ENCODE results near the gene PTPN23.
"Not testable (repeated sequence)": the region's sequence is repeated elsewhere in the genome, so short reads cannot be mapped to it uniquely, and the experiment has no call there.

PTPN23 gene

DNA sequence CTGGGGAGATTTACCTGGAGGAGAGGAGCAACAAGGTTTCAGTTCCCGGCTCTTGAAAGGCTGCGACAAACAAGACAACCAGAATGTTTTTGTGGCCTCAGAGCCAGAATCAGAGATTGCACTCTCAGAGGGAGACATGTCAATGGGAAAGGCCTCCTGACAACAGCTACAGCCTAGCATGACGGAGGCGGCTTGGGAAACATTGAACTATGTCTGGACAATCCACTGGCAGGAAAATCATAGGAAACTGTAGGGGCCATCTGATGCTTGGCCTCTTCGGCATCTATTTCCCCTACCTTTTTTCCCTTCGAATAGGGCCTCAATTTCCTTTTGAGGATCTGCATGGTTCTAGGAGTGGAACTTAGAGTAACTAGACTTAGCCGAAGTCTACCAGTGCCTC is 13.2 kb upstream of the PTPN23 start:
- DNase-seq (ENCODE audit: low spot score) (no peak), FAIRE-seq (no peak)

GRCh38 chr3:47370020-47370419 is 10.8 kb upstream of the PTPN23 start:
- not testable (repeated sequence) for FAIRE-seq; DNase-seq (ENCODE audit: low spot score)

DNA sequence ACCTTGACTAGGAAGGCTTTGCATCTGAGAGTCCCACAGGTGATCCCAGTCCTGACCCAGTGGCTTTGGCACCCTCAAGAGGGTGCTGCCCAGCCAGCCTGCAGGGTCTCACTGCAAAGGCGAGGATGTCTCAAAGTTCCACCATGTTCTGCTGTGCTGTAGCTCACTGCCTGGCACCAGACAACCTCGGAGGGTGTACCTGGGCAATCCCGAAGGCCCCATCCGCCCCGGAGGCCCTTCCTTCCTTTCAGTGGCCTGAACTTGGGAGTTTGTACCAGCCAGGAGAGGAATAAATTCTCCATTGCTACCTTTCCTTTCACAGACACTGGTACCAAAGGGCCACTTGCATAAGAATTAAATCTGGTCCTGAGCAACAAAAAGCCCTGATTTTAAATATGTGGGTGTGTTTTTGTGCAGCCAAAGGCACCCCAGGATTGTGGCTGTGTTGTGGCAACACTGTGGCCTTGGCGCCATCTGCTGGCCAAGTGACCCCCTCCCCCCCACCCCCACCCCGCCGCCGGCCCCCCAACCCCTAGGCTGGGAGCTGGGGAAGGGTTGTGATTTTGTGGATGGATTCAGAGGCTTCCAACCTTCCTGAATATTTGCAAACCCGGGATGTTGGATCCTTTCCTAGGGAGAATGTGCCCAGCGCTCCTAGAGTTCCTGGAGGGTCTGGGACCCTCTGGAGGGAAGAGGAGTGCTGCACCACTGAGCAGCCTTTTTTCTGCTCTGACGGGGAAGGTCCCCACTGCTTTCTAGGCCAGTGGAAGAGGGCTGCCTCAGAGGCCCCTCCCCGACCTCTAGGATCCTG is 9.7 kb upstream of the PTPN23 start:
- FAIRE-seq: no peak
- peak; percentile 52 for DNase-seq (ENCODE audit: low spot score)

DNA sequence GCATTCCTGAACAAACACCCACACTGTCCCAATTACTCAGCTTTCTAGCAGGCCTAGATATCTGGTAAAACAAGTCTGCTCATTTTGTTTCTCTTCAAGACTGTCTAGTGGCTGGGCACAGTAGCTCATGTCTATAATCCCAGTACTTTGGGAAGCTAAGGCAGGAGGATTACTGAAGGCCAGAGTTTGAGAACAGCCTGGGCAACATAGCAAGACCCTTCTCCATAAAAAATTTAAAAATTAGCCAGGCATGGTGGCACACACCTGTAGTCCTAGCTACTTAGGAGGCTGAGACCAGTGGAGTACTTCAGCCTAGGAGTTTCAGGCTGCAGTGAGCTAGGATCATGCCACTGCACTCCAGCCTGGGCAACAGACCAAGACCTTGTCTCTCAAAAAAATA is 6.2 kb upstream of the PTPN23 start:
- FAIRE-seq (no peak), DNase-seq (ENCODE audit: low spot score) (no peak)

DNA sequence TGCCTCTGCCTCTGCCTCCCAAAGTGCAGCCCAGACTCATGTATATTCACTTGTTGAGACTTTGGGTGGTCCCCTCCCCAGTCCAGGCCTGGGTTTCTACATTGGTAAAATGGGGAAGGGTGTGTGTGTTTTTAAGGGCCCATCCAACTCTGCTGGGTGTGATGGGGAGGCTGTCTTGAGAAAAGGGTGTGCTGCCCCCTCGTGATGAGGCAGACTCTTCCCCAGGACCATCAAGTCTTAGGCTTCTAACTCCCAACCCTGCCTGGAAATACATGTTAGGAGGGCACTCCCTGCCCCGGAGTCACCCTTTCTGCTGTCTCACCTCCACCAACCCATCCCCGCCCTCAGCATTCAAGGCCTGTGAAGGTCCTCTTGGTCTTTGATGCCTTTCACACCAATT is 4.4 kb upstream of the PTPN23 start:
- DNase-seq (ENCODE audit: low spot score) (no peak), FAIRE-seq (no peak)

- FAIRE-seq (no peak), DNase-seq (ENCODE audit: low spot score) (no peak)
Measured at GRCh38 chr3:47377186-47377585, 3.6 kb upstream of the PTPN23 start.

DNA sequence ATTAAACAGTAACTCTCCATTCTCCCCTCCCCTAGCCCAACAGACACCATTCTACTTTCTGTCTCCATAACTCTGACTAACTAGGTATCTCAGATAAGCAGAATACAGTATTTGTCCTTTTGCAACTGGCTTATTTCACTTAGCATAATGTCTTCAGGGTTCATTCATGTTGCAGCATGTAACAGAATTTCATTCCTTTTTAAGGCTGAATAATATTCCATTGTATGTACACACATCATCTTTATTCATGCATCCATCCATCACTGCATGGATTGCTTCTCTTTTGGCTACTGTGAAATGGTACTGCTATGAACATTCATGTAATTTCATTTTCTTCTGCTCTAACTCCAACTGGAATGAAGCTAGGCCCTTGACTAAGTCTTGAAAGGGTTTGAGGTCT is 2.0 kb upstream of the PTPN23 start:
- FAIRE-seq (no peak), DNase-seq (ENCODE audit: low spot score) (no peak)

DNA sequence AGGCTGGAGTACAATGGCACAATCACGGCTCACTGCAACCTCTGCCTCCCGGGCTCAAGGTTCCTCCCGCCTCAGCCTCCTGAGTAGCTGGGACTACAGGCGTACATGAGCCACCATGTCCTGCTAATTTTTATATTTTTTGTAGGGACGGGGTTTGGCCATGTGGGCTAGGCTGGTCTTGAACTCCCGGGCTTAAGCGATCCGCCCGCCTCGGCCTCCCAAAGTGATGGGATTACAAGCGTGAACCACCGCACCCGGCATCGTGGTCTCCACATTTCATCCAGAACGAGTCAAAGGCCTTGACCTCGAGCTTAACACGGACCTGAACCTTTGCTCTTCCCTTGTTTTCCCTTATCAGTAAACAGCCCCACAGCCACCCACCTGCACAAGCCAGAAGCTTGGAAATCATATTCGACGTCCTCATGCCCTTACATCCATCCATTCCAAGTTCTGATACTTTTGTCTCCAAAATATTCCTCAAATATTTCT is 1.4 kb upstream of the PTPN23 start:
- no peak for FAIRE-seq
- no peak for DNase-seq (ENCODE audit: low spot score)

DNA sequence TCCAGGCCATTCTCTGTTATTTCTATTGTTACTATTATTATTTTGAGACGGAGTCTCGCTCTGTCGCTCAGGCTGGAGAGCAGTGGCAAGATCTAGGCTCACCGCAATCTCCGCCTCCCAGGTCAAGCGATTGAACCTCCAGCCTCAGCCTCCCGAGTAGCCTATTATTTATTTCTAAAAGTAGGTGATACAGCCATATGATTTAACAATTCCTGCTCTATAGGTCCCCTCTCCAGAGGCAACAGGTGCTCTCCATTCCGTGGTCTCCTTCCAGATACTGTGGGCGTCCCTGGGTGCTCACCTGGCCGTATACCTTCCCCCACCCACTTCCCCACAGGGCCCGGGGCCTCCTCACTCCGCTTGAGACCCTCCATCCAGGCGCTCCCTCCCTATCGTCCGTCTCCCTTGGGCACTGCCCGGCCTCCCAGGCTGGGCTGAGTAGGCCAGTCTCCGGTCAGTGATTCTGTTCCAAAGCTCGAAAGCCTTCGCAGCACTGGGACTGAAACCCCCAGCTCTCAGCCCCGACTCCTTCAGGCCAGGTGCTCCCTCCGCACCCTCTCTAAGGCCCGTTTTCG is 708 bp upstream of the PTPN23 start:
- DNase-seq (ENCODE audit: low spot score): no peak
- no peak for FAIRE-seq

GRCh38 chr3:47381317-47382157 is 716 bp downstream of the PTPN23 start:
- FAIRE-seq: peak; percentile 79
- DNase-seq (ENCODE audit: low spot score): peak; percentile 92

- FAIRE-seq: no peak
Measured at GRCh38 chr3:47384425-47384824, 3.6 kb downstream of the PTPN23 start.

GRCh38 chr3:47385007-47385406 is 4.2 kb downstream of the PTPN23 start:
- FAIRE-seq (no peak), DNase-seq (ENCODE audit: low spot score) (no peak)

More at GRCh38 chr3:47384425-47384824, 3.6 kb downstream of the PTPN23 start:
- no peak for DNase-seq (ENCODE audit: low spot score)

DNA sequence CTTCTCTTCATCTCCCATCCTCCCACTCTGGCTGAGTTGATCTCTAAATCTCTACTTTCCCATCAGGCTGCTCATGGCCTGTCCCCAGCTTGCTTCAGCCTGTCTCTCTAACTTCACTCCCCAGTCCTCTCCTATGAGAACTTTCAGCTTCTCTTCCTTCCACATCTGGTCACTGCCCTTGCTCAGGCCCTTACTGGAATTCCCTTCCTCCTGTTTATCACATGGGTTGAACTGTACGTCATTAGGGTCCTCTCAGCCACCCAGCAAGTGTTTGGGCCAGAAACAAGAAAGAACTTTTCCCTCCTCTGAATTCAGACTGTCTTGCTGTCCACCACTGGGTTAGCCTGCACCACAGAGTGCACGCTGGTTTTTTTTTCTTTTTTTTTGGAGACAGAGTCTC is 5.0 kb downstream of the PTPN23 start:
- no peak for FAIRE-seq
- no peak for DNase-seq (ENCODE audit: low spot score)

GRCh38 chr3:47392933-47393332 is 12.1 kb downstream of the PTPN23 start:
- FAIRE-seq: no peak

DNA sequence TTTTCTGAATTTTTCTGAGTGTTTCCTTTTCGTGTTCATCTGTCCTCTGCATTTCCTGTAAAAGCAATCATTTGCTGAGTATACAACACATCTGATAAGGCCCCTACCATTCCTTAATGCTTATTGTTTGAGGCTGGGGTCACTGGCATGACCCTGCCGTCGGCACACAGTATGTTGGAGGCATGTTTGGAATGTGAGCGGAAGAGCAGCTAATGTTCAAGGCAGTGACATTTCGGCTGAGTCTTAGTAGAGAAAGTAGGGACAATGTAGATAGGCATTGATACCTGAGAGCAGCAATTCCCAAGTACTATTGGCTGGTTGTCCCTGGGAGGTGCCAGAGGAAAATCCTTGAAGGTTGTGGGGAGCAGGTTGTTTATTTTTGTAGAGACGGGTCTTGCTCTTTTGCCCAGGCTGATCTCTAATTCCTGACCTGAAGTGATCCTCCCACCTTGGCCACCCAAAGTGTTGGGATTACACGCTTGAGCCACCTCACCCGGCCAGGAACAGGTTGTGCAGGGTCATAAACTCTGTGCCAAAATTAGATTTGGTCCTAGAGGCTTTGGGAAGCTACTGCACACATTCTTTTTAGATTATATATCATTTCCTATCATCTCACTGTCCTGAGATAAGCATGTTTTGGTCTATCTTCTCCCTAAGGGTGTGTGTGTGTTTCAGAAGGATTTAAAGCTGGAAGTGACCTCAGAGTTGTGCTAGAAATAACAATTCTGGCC is 13.5 kb downstream of the PTPN23 start:
- FAIRE-seq (no peak), DNase-seq (ENCODE audit: low spot score) (no peak)

More at GRCh38 chr3:47392933-47393332, 12.1 kb downstream of the PTPN23 start:
- no peak for DNase-seq (ENCODE audit: low spot score)

DNA sequence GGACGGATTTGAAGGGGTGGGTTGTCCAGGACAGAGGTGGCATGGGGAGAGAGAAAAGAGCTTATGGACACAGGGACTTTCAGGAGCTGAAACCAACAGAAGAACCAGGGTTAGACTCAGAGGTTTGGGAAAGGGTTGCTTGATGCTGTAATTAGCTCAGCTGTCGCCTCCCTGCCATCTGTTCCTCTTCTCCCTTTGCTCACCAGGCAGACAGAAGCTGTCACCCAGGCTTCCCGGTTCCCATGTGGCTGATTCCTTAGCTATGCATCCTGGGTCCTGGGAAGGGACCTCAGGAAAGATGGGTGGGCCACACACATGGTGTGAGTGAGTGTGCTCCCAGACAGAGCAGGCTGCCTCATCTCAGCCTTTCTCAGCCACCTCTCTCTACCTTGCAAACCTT is 14.1 kb downstream of the PTPN23 start:
- FAIRE-seq (no peak), DNase-seq (ENCODE audit: low spot score) (no peak)

DNA sequence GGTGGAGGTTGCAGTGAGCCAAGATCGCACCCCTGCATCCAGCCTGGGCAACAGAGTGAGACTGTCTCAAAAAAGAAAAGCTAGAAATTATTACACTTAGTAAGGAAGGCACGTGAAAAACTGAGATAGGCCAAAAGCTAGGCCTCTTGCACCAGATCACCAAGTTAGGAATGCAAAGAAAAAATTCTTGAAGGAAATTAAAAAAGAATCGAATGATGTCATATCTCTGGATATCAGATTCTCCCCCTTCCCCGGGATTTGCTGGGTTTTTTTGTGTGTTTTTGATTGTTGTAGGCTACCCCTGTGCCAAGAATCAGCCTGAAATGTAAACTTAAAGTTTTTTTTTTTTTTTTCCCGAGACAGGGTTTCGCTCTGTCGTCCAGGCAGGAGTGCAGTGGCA is 17.4 kb downstream of the PTPN23 start:
- FAIRE-seq: no peak

DNA sequence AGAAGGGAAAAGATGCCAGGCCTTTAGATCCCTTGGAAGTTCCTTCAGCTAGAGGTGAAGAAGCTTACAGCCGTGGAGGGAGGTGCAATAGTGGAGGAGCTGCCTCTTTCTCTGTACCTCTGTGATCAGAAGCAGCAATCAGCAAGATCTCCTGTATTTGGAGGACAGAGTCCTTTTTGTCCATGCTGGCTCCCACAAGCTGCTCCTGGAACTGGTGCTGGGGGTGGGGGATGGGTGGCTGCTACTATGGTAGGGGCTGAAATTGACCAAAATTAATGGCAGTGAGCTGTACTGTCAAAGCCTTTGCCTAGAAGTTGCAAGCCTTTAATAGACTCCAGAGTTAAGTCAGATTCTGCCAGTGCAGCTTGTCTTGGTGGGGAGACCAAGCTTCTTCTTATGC is 18.2 kb downstream of the PTPN23 start:
- DNase-seq (ENCODE audit: low spot score) (no peak), FAIRE-seq (no peak)

More for the DNA sequence above, 17.4 kb downstream of the PTPN23 start:
- DNase-seq (ENCODE audit: low spot score): no peak

GRCh38 chr3:47399531-47400270 is 18.9 kb downstream of the PTPN23 start:
- FAIRE-seq: no peak

GRCh38 chr3:47404431-47404876 is 23.6 kb downstream of the PTPN23 start:
- DNase-seq (ENCODE audit: low spot score) (no peak), FAIRE-seq (no peak)

More at GRCh38 chr3:47399531-47400270, 18.9 kb downstream of the PTPN23 start:
- DNase-seq (ENCODE audit: low spot score): no peak

All from urothelium cell line (cell line).